ENCODE data around the gene RPS6KA2. TPM values are rescaled to one million over a fixed set of nuclear protein-coding genes. Genes with fewer than 3 reads are reported as not detected.

The RPS6KA2 gene
- total RNA-seq (10 to 100 TPM; 17.3 to 95.4 (median 23.6) TPM), polyA plus RNA-seq (10 to 100 TPM in 1 of 2 donors, 1 to 10 TPM in 1; 7.9 to 11.2 TPM)

GRCh38 chr6:166627033-166627874 is at the start of gene RPS6KA2:
Gene RPS6KA2 (minus strand): TSS chr6:166627251. CDS start chr6:166627019, 232 bp downstream.
- no peaks in the 10 kb centered on the region for H3K9me3 ChIP-seq
- H3K27ac ChIP-seq, result peak within 1 kb of the TSS; percentile 84 to 96 (median 92)
- intact Hi-C loops (cut with DNase I), result no loop called here
- H3K4me3 ChIP-seq, result peak within 1 kb of the TSS; percentile 52 to 96 (median 86)
- peaks cover 0 to 18% (median 18%) of the 10 kb centered on the region in 3 donors for H3K4me1 ChIP-seq
- peak; percentile 89 to 94 (median 90) for ATAC-seq
- no peaks in the 10 kb centered on the region for H3K36me3 ChIP-seq
- TF ChIP-seq, protein P1, sequence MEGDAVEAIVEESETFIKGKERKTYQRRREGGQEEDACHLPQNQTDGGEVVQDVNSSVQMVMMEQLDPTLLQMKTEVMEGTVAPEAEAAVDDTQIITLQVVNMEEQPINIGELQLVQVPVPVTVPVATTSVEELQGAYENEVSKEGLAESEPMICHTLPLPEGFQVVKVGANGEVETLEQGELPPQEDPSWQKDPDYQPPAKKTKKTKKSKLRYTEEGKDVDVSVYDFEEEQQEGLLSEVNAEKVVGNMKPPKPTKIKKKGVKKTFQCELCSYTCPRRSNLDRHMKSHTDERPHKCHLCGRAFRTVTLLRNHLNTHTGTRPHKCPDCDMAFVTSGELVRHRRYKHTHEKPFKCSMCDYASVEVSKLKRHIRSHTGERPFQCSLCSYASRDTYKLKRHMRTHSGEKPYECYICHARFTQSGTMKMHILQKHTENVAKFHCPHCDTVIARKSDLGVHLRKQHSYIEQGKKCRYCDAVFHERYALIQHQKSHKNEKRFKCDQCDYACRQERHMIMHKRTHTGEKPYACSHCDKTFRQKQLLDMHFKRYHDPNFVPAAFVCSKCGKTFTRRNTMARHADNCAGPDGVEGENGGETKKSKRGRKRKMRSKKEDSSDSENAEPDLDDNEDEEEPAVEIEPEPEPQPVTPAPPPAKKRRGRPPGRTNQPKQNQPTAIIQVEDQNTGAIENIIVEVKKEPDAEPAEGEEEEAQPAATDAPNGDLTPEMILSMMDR (IDR thresholded peaks at IDR 0.05), result no peak
- FAIRE-seq, result peak; percentile 87
- WGBS, 2 donors, result 0 to 1% methylated on average over 48 to 87 of the region's 87 CpGs
- no peaks in the 10 kb centered on the region for H3K27me3 ChIP-seq
- DNase-seq, result peak; percentile 99 to 100 (median 100)

- 95 to 97% methylated on average over 14 of the region's 14 CpGs for WGBS, 2 donors
- no peak overlapping the region for H3K4me3 ChIP-seq
- ATAC-seq, result no peak
- no peaks in the 10 kb centered on the region for H3K27me3 ChIP-seq
- peak overlapping the region in 1 of 4 donors; percentile 15 for H3K27ac ChIP-seq
- peaks cover 4 to 14% (median 10%) of the 10 kb centered on the region in 3 donors for H3K4me1 ChIP-seq
- H3K36me3 ChIP-seq, result no peaks in the 10 kb centered on the region
- DNase-seq, result peak in 1 of 6 donors; percentile 41
- FAIRE-seq, result no peak
- intact Hi-C loops (cut with DNase I), result no loop called here
- TF ChIP-seq, protein P1 (IDR thresholded peaks at IDR 0.05), result no peak
- no peaks in the 10 kb centered on the region for H3K9me3 ChIP-seq
Observed at GRCh38 chr6:166676270-166676860, 49.3 kb upstream of the RPS6KA2 start.

- FAIRE-seq, result no peak
- Histone ChIP-seq H3K4me1 (peaks cover 4 to 14% (median 10%) of the 10 kb centered on the region in 3 donors), H3K27ac (peak overlapping the region in 3 of 4 donors; percentile 15 to 28 (median 23)), H3K4me3 (no peak overlapping the region), H3K9me3 (no peaks in the 10 kb centered on the region), H3K36me3 (no peaks in the 10 kb centered on the region), H3K27me3 (no peaks in the 10 kb centered on the region)
- peak; percentile 36 to 55 (median 46) for ATAC-seq
- 51 to 52% methylated on average over 9 of the region's 9 CpGs for WGBS, 2 donors
- DNase-seq, result peak in 1 of 6 donors; percentile 49
- intact Hi-C loops (cut with DNase I), result no loop called here
- TF ChIP-seq, protein P1 (IDR thresholded peaks at IDR 0.05), result no peak
Observed at GRCh38 chr6:166675736-166676135, 48.7 kb upstream of the RPS6KA2 start.

- Histone ChIP-seq H3K4me3 (no peak overlapping the region), H3K36me3 (no peaks in the 10 kb centered on the region), H3K27ac (no peak overlapping the region), H3K27me3 (no peaks in the 10 kb centered on the region), H3K9me3 (no peaks in the 10 kb centered on the region), H3K4me1 (peaks cover 4 to 10% (median 10%) of the 10 kb centered on the region in 3 donors)
- ATAC-seq (no peak), FAIRE-seq (no peak), DNase-seq (peak in 1 of 6 donors; percentile 21)
- intact Hi-C loops (cut with DNase I), result no loop called here
- 88% methylated on average over 5 to 6 of the region's 6 CpGs for WGBS, 2 donors
- TF ChIP-seq, protein P1 (IDR thresholded peaks at IDR 0.05), result no peak
Observed at GRCh38 chr6:166673309-166673708, 46.3 kb upstream of the RPS6KA2 start.
